ENCODE data around the gene SYNDIG1. TPM values are rescaled to one million over a fixed set of nuclear protein-coding genes. Genes with fewer than 3 reads are reported as not detected.

SYNDIG1 gene
- total RNA-seq, 1 donor from 2014 or later, result 0.19 TPM

DNA sequence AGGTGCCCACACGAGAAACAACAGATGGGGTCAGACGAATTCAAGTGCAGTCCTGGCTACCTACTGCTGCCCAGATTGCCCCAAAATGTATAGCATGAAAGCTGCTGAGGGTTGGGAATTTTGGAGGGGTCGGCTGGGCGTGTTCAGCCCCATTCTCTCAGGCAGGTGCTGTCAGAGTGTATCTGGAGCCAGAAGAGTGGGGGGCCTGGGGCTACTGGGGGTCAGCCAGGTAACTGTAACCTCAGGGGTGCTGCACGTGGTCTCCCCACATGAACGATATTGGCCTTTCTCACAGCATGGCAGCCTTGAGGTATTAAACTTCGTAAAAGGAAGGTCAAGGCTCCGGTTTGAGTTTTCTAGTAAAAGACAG is 14.6 kb downstream of the SYNDIG1 start:
- Mint-ChIP-seq H3K27me3 (peaks cover 10% of the 10 kb centered on the region), H3K4me3 (ENCODE audit: low read depth) (no peak overlapping the region), H3K36me3 (ENCODE audit: insufficient read depth) (no peaks in the 10 kb centered on the region), H3K9me3 (ENCODE audit: low read depth) (no peaks in the 10 kb centered on the region), H3K4me1 (ENCODE audit: low read depth) (peaks cover 5% of the 10 kb centered on the region), H3K27ac (no peak overlapping the region)
- TF ChIP-seq CTCF (IDR thresholded peaks at IDR 0.05; ENCODE audit: unreplicated experiment), result no peak
- DNase-seq (ENCODE audit: low spot score, unreplicated experiment), result no peak

DNA sequence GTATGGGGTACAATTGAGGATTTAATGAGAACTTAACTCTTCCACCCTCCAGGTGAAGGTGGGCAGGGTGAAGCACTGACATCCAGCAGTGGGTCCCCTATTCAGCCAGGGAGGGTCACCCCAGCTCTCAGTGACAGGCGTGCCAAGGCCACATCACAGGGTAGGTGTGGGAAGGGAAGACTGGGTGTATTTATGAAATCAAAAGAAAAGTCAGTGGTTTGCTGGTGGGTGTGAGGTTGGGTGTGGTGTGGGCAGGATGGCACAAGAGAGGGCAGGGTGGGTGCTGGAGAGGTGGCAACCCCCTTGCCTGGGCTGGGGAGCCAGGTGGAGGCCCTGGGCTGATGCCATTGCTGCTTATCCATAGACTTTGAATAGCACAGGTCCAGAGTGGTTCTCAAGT is 16.6 kb downstream of the SYNDIG1 start:
- Mint-ChIP-seq H3K4me3 (ENCODE audit: low read depth) (no peak overlapping the region), H3K27me3 (peaks cover 3% of the 10 kb centered on the region), H3K4me1 (ENCODE audit: low read depth) (peaks cover 5% of the 10 kb centered on the region), H3K9me3 (ENCODE audit: low read depth) (no peaks in the 10 kb centered on the region), H3K36me3 (ENCODE audit: insufficient read depth) (no peaks in the 10 kb centered on the region), H3K27ac (no peak overlapping the region)
- no peak for TF ChIP-seq CTCF (IDR thresholded peaks at IDR 0.05; ENCODE audit: unreplicated experiment)
- no peak for DNase-seq (ENCODE audit: low spot score, unreplicated experiment)

- Mint-ChIP-seq H3K4me1 (ENCODE audit: low read depth) (peaks cover 8% of the 10 kb centered on the region), H3K4me3 (ENCODE audit: low read depth) (no peak overlapping the region), H3K36me3 (ENCODE audit: insufficient read depth) (no peaks in the 10 kb centered on the region), H3K27ac (no peak overlapping the region), H3K9me3 (ENCODE audit: low read depth) (no peaks in the 10 kb centered on the region), H3K27me3 (peaks cover 9% of the 10 kb centered on the region)
- DNase-seq (ENCODE audit: low spot score, unreplicated experiment), result no peak
- TF ChIP-seq CTCF (IDR thresholded peaks at IDR 0.05; ENCODE audit: unreplicated experiment), result no peak
Observed at GRCh38 chr20:24487240-24487639, 17.8 kb downstream of the SYNDIG1 start.

DNA sequence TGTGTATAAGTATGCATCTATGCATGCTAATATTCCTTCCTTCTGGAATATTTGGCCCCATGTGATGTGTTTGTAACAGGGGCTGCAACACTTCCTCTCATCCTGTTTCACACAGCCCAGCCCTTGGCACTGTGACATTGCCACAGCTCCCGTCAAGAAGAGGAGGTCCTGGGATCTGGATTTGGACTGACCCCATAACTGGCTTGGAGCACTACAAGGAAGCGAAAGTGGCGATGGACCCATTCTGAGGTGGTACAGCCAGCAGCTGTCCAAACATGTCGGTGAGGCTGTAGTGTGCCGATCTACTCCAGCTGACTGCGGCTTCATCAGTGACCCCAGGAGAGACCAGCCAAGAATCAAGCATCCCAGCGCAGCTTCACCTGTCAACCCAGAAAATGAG is 18.2 kb downstream of the SYNDIG1 start:
- no peak for TF ChIP-seq CTCF (IDR thresholded peaks at IDR 0.05; ENCODE audit: unreplicated experiment)
- Mint-ChIP-seq H3K4me3 (ENCODE audit: low read depth) (no peak overlapping the region), H3K36me3 (ENCODE audit: insufficient read depth) (no peaks in the 10 kb centered on the region), H3K27me3 (peaks cover 9% of the 10 kb centered on the region), H3K4me1 (ENCODE audit: low read depth) (peaks cover 9% of the 10 kb centered on the region), H3K9me3 (ENCODE audit: low read depth) (no peaks in the 10 kb centered on the region), H3K27ac (no peak overlapping the region)
- DNase-seq (ENCODE audit: low spot score, unreplicated experiment), result no peak

DNA sequence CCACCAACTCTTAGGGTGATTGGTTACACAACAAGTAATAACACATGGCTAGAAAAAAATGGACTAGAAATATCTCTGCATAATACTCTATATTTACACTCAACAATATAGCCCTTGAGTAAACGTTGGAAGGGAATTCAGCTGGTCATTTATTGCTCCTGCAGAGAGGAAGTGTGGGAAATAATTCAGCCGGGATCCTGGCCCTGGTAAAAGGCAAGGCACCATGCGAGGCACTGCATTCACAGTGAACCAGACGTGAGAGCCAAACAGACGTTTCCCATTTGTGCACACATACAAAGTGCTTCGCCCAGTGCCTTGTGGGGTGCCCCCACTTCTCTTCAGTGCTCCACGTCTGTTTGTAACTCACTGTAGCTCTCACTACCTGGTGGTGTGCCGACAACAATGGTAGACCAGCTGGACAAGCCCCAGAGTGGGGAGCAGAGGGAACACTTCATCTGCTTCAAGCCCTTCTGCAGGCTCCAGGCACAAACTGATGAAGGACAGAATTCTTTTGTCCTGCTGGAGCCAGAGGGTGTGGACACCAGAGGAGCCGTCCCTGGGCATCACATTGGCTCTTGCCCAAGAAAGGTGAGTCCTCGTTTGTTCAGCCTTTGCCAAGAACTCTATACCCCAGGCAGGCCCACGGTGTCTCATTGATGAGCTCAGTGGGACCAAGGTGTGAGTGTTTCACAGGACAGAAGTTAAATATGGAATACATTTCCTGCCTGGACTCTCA is 18.8 kb downstream of the SYNDIG1 start:
- Mint-ChIP-seq H3K4me1 (ENCODE audit: low read depth) (peaks cover 10% of the 10 kb centered on the region), H3K27ac (no peak overlapping the region), H3K27me3 (peaks cover 9% of the 10 kb centered on the region), H3K4me3 (ENCODE audit: low read depth) (no peak overlapping the region), H3K9me3 (ENCODE audit: low read depth) (no peaks in the 10 kb centered on the region), H3K36me3 (ENCODE audit: insufficient read depth) (no peaks in the 10 kb centered on the region)
- no peak for DNase-seq (ENCODE audit: low spot score, unreplicated experiment)
- no peak for TF ChIP-seq CTCF (IDR thresholded peaks at IDR 0.05; ENCODE audit: unreplicated experiment)

Data from progenitor cell of endocrine pancreas (in vitro differentiated cells).